GM19240 (cell line): ENCODE results near the gene RNF103.

Experiments used
- DNase-seq: peaks from one replicate; pipeline ENCODE4 v3.0.0; 2011; ENCODE audit warnings: low spot score; ENCODE audit not compliant: insufficient read length

RNF103 gene

DNA sequence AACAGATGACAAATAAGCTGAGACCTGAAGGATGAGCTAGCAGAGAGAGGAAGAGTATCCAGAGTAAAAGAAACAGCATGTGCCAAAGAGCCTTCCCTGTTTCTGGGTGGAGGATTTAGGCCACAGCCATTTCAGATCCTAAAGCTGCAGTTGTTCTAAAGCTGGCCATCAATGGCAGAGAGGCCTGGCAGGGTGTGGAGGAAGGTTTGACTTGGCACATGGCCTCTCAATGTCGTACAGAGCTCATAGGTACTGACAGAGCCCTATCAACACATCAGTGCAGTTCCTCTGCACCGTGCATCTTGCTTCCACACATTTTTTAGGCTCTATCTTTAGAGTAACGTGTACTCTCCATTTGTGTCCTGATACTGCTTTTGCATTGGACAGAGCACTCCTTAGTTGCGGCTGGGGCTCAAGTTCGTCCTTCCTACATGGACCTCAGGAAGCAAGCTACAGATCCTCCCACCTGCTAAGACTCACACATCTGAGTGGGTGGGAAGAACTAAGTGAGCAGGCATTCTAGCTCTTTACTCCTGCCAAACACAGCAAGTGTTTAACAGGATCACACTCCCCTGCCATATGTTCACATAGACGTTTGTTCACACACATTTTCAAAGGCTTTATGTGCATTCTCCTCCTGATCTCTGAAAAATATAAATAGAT, 57.4 kb downstream of the RNF103 start:
- no peak for DNase-seq

DNA sequence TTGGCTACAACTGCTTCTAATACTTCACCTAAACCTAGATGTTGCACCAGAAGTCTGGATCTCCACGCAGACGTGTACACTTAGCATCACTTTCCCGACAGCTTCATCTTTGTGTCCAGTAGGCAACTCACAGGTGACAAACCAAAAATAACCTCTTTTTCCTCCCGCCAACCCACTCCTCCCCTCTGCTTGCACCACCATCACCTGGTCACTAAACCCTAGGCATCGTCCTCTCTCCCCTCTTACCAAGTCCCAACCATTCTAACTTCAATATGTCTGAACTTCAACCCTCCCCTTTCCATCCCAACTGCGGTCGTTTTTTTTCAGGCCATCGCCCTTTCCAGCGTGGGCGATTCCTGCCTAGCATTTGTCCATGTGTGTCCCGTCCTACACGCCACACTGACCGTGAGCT, 60.0 kb downstream of the RNF103 start:
- DNase-seq, result no peak

DNA sequence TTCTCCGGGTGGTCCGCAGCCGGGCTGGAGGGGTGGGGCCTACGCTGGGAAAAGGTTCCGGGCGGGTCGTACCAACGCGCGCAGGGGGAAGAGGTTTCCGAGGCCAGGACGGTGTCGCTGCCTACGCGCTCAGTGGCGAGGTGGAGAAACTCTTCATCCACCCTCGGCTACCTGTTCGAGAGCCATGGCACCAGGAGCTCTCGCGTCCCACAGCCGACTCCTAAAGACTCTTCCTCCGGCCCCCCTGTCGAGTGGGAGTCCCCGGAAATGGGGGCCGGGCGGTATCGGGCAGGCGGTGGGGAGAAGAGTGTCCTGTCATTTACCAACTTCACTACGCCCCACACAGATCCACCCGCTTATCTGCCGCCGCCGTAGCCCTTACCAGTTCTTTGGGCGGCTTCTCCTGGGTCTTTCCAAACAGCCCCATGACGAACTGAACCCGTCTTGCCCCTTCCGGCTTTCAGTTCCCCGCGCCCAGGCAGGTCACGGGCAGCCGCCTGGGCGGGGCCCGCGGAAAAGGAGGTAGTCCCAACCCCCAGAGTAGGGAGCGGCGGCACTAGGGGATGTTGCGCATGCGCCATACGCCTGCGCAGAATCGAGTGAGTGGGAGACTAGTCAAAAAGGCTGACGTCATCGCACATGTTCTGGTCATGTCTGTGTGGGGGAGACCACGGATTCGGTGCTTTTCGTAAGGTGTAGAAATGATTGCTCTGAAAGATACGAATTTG, 60.6 kb downstream of the RNF103 start, which contains the start of gene CHMP3:
Gene CHMP3, minus strand, starts transcription at position 522 of the 728 bp plus-strand sequence. Its CDS starts 95 bp downstream, at position 427.
- peak; percentile 92 for DNase-seq

DNA sequence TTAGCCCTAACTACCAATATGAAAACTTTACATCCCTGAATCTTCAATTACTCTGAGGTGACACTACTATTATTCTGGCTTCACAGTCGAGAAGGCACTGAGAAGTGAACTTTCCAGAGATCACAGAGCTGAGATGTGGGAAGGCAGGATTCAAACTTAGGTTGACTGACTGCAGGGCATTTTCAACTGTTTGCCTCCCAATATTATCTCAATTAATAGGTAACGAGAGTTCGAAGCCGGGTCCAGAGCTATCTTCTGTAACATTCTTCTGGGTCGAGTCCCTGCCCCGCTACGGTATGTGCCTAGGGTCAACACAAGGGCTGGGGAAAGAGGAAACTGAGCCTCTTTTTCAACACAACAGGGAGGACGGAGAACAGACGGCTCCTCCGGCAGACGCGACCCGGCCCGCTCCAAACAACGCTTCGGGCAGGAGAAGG, 61.2 kb downstream of the RNF103 start:
- DNase-seq, result no peak

DNA sequence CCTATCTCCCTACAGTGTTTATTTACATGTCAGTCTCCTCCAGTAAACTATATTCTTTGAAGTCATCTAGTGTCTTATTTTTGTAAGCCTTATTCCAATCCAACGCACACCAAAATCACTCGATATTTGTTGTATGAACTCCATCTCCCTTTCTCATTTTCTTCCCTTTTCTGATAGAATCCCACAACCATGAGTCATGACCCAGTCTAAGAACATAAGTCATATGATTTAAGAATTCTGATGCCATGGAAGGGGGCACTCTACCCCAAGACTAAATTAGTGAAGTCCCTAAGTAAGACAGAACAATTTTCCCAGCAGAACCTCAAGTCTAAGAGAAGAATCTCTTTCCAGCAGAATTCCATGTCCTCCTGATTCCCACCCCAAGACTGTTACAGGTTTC, 65.8 kb downstream of the RNF103 start:
- no peak for DNase-seq

DNA sequence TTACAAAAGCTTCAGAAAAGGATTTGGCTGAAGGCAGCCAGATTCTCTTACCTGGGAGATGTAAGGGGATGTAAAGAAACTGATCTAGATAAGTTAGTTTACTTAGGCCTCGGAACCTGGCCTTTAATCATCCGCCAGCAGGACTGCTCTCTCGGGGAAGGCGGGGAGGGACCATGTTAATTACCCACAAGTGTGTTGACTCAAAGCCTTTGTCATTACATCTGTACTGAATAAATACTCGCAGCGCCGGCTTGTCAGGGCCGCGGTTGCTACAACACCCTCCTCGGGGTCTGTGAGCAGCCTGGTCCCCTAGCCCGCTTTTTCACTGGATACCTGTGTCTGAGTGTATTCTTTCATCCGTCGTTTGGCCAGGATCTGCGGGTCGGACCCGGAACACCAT, 67.2 kb downstream of the RNF103 start:
- no peak for DNase-seq
